A549 (cell line): Measurements from ENCODE around the gene CD226. TPM values are rescaled to one million over a fixed set of nuclear protein-coding genes. Genes with fewer than 3 reads are reported as not detected.

Experiments
- ATAC-seq, 2 experiments: fragments of 200-7000 bp in 1 of 2; fragments of >200 bp in 1 of 2; cut with Nextera tagmentation in 1 of 2; cut with Tn5 transposase in 1 of 2; 3 replicates each; pipeline versions ENCODE4 v1.8.0 to v1.9.1; 2018 to 2020; ENCODE audit warnings: mild to moderate bottlenecking in 1 of 2, moderate library complexity in 1 of 2
- CTCF ChIA-PET: fragments of 300-600 bp; sonication (Branson Sonifier 250); formaldehyde crosslinking; extraction: SDS; loops from one replicate; lab custom pipeline; 2021; ENCODE audit warnings: antibody characterized with exemption, inconsistent platforms; lab: Yijun Ruan, JAX
- POLR2A ChIA-PET: fragments of 350-600 bp; formaldehyde crosslinking; extraction: SDS; loops from one replicate; lab custom pipeline; 2021; ENCODE audit warnings: antibody characterized with exemption, inconsistent platforms; lab: Yijun Ruan, JAX
- DNase-seq, 2 experiments: peaks; one replicate each; pipeline versions ENCODE4 v3.0.0 to v3.0.0-alpha.2; 2011 to 2016; ENCODE audit warnings: low read depth in 1 of 2, low spot score in 1 of 2
- FAIRE-seq: peaks from 2 replicates; lab custom pipeline; 2011; peaks lifted over from hg19 to GRCh38; lab: Jason Lieb, UNC
- H3K27ac ChIP-seq, 2 experiments: fragments of >200 bp; sonication (Bioruptor Twin); formaldehyde crosslinking; 3 replicates each; pipeline ENCODE4 v1.5.1; 2016 to 2017
- H3K4me1 ChIP-seq: fragments of >200 bp; sonication (Bioruptor Twin); formaldehyde crosslinking; 3 replicates; pipeline ENCODE4 v1.6.1; 2016
- H3K4me2 ChIP-seq: fragments of >200 bp; sonication (Bioruptor Twin); formaldehyde crosslinking; 3 replicates; pipeline ENCODE4 v1.6.1; 2016
- H3K4me3 ChIP-seq: fragments of >200 bp; sonication (Bioruptor Twin); formaldehyde crosslinking; 3 replicates; pipeline ENCODE4 v1.5.1; 2016
- H3K9me3 ChIP-seq: fragments of >200 bp; sonication (Bioruptor Twin); formaldehyde crosslinking; 3 replicates; pipeline ENCODE4 v1.6.1; 2016
- BHLHE40 ChIP-seq: IDR thresholded peaks from 2 replicates; pipeline ENCODE4 v1.6.1; 2012; ENCODE audit warnings: low read depth, low read length, inconsistent platforms
- CBX2 ChIP-seq: fragments of 200-600 bp; sonication (generic); IDR thresholded peaks from 2 replicates; pipeline ENCODE4 v1.6.1; 2016; ENCODE audit warnings: low read depth, mild to moderate bottlenecking, borderline replicate concordance
- CBX8 ChIP-seq: fragments of 200-600 bp; sonication (generic); IDR thresholded peaks from 2 replicates; pipeline ENCODE4 v1.6.1; 2016
- CTCF ChIP-seq: fragments of >200 bp; sonication (Bioruptor Twin); formaldehyde crosslinking; IDR thresholded peaks from 3 replicates; pipeline ENCODE4 v1.5.1; 2016
- EHF ChIP-seq: fragments of 250-450 bp; sonication (Bioruptor Pico); IDR thresholded peaks from 2 replicates; pipeline ENCODE4 v1.5.0; 2020; ENCODE audit warnings: mild to moderate bottlenecking
- EHMT2 ChIP-seq: fragments of 200-600 bp; sonication (generic); IDR thresholded peaks from 2 replicates; pipeline ENCODE4 v1.6.1; 2016; ENCODE audit warnings: antibody characterized with exemption, low read depth, mild to moderate bottlenecking, moderate library complexity
- HMGXB4 ChIP-seq: fragments of 250-450 bp; sonication (Bioruptor Pico); IDR thresholded peaks from 2 replicates; pipeline ENCODE4 v1.5.0; 2021; ENCODE audit warnings: mild to moderate bottlenecking, moderate library complexity, borderline replicate concordance
- HOXA7 ChIP-seq: fragments of 250-450 bp; sonication (Bioruptor Pico); IDR thresholded peaks from 2 replicates; pipeline ENCODE4 v1.5.0; 2020; ENCODE audit warnings: mild to moderate bottlenecking, moderate library complexity
- HOXB13 ChIP-seq: fragments of 250-450 bp; sonication (Bioruptor Pico); IDR thresholded peaks from 2 replicates; pipeline ENCODE4 v1.5.0; 2020; ENCODE audit warnings: low read depth, mild to moderate bottlenecking, moderate library complexity
- KDM1A ChIP-seq: fragments of 200-600 bp; sonication (generic); IDR thresholded peaks from 2 replicates; pipeline ENCODE4 v1.6.1; 2016; ENCODE audit warnings: low read depth, mild to moderate bottlenecking
- MAFK ChIP-seq: fragments of 450-650 bp; IDR thresholded peaks from 2 replicates; pipeline ENCODE4 v1.6.1; 2014; ENCODE audit not compliant: partially characterized antibody
- MAX ChIP-seq: IDR thresholded peaks from 2 replicates; pipeline ENCODE4 v1.6.1; 2012
- NFE2L2 ChIP-seq: fragments of 150-350 bp; conservative IDR thresholded peaks from 2 replicates; pipeline ENCODE4 v1.6.1; 2014; ENCODE audit warnings: low read length
- NPAS2 ChIP-seq: fragments of 250-450 bp; sonication (Bioruptor Pico); IDR thresholded peaks from 2 replicates; pipeline ENCODE4 v1.8.0; 2022; ENCODE audit warnings: mild to moderate bottlenecking, moderate library complexity, borderline replicate concordance
- POLR2AphosphoS2 ChIP-seq: conservative IDR thresholded peaks from 2 replicates; pipeline ENCODE4 v1.6.1; 2012; ENCODE audit warnings: low read length, improper control_type of control experiment, inconsistent platforms
- RAD21 ChIP-seq, 2 experiments: fragments of >200 bp in 1 of 2; sonication (Bioruptor Twin) in 1 of 2; formaldehyde crosslinking in 1 of 2; IDR thresholded peaks in 1 of 2; conservative IDR thresholded peaks in 1 of 2; 2 replicates in 1 of 2; 3 replicates in 1 of 2; pipeline ENCODE4 v1.6.1; 2012 to 2018; ENCODE audit warnings: inconsistent platforms in 1 of 2
- REST ChIP-seq: fragments of 200-600 bp; sonication (generic); IDR thresholded peaks from 2 replicates; pipeline ENCODE4 v1.6.1; 2016; ENCODE audit warnings: antibody characterized with exemption, mild to moderate bottlenecking, moderate library complexity
- USF2 ChIP-seq: fragments of 450-650 bp; IDR thresholded peaks from 2 replicates; pipeline ENCODE4 v1.6.1; 2014; ENCODE audit warnings: antibody characterized with exemption
- ZFP36 ChIP-seq: fragments of 450-650 bp; IDR thresholded peaks from 2 replicates; pipeline ENCODE4 v1.6.1; 2014; ENCODE audit warnings: borderline replicate concordance; ENCODE audit not compliant: partially characterized antibody
- ZSCAN20 ChIP-seq: fragments of 250-450 bp; sonication (Bioruptor Pico); IDR thresholded peaks from 2 replicates; pipeline ENCODE4 v1.8.0; 2022; ENCODE audit warnings: mild to moderate bottlenecking, moderate library complexity
- WGBS: methylation state at CpG from one replicate; pipeline ENCODE4 v1.1.6; 2017; ENCODE audit errors: missing lambda C conversion rate; 5-methylcytosine and 5-hydroxymethylcytosine counted together
- polyA plus RNA-seq, 4 experiments: library from polyadenylated mRNA; depleted of rRNA in 3 of 4; stranded (reverse); fragments of >200 nt; fragmentation: RNase III in 1 of 4; extraction: RNeasy Plus Mini Kit Qiagen cat#74134 plus additional on column Dnase treatment in 1 of 4; gene quantifications; 2 replicates in 3 of 4; 3 replicates in 1 of 4; pipeline ENCODE4 v1.2.3, GENCODE V29; 2011 to 2017

Gene CD226
- polyA plus RNA-seq, 2 of the 4 experiments (the other 2 are of a cell fraction), result 0.28 to 0.92 TPM

GRCh38 chr18:69996417-69996816, 48.7 kb upstream of the CD226 start:
- no peaks in the 10 kb centered on the region for H3K9me3 ChIP-seq
- no peak overlapping the region for H3K27ac ChIP-seq
- TF ChIP-seq HOXB13 (CRISPR knock-in tag) (no peak), NPAS2 (CRISPR knock-in tag) (no peak), ZFP36 (no peak), NFE2L2 (no peak), MAX (no peak), CBX2 (no peak)
- no peak for FAIRE-seq
- no peak overlapping the region for H3K4me3 ChIP-seq
- H3K4me2 ChIP-seq, result no peak overlapping the region
- POLR2A ChIA-PET, result no interaction called here
- peaks cover 3% of the 10 kb centered on the region; the same call in 1 of the 3 replicates for H3K4me1 ChIP-seq
- CTCF ChIA-PET, result no interaction called here
- WGBS, result 91% methylated on average over 2 of the region's 2 CpGs
- ATAC-seq, result no peak
- DNase-seq, result no peak

- FAIRE-seq (no peak), ATAC-seq (no peak), DNase-seq (no peak)
- H3K9me3 ChIP-seq, result no peaks in the 10 kb centered on the region
- H3K27ac ChIP-seq, result no peak overlapping the region
- no peak overlapping the region for H3K4me2 ChIP-seq
- TF ChIP-seq HOXA7 (CRISPR knock-in tag) (no peak), BHLHE40 (no peak), HMGXB4 (no peak), REST (no peak), KDM1A (no peak)
- 98% methylated on average over 2 of the region's 3 CpGs for WGBS
- H3K4me1 ChIP-seq, result peaks cover 3% of the 10 kb centered on the region; the same call in 1 of the 3 replicates
- no peak overlapping the region for H3K4me3 ChIP-seq
- POLR2A ChIA-PET, result no interaction called here
- CTCF ChIA-PET, result no interaction called here
Measured at GRCh38 chr18:69995774-69996173, 48.1 kb upstream of the CD226 start.

GRCh38 chr18:69992776-69993175, 45.1 kb upstream of the CD226 start:
- 56% methylated on average over 1 of the region's 1 CpG for WGBS
- ATAC-seq (no peak), FAIRE-seq (no peak), DNase-seq (no peak)
- H3K27ac ChIP-seq, result no peak overlapping the region
- peaks cover under 1% of the 10 kb centered on the region; the same call in 1 of the 3 replicates for H3K4me1 ChIP-seq
- POLR2A ChIA-PET, result no interaction called here
- CTCF ChIA-PET, result no interaction called here
- H3K9me3 ChIP-seq, result no peaks in the 10 kb centered on the region
- H3K4me3 ChIP-seq, result no peak overlapping the region
- H3K4me2 ChIP-seq, result no peak overlapping the region
- TF ChIP-seq ZSCAN20 (CRISPR knock-in tag) (no peak), MAX (no peak), CTCF (no peak), EHMT2 (no peak), EHF (no peak), REST (no peak), RAD21 (conservative IDR thresholded peaks at IDR 0.05 in 1 of 2, IDR thresholded peaks at IDR 0.05 in 1 of 2) (no peak), USF2 (no peak), MAFK (no peak), NPAS2 (CRISPR knock-in tag) (no peak), CBX8 (no peak), POLR2AphosphoS2 (no peak), ZFP36 (no peak)
